HG03565 (cell line): ENCODE measurements around the gene CLDN7.
"Not testable (repeated sequence)": the region's sequence is repeated elsewhere in the genome, so short reads cannot be mapped to it uniquely, and the experiment has no call there.

Source experiments
- ATAC-seq: cut with Tn5 transposase; IDR thresholded peaks from one replicate; pipeline ENCODE4 v1.9.1; 2021; ENCODE audit warnings: mild to moderate bottlenecking, moderate library complexity; ENCODE audit not compliant: unreplicated experiment

Gene CLDN7

DNA sequence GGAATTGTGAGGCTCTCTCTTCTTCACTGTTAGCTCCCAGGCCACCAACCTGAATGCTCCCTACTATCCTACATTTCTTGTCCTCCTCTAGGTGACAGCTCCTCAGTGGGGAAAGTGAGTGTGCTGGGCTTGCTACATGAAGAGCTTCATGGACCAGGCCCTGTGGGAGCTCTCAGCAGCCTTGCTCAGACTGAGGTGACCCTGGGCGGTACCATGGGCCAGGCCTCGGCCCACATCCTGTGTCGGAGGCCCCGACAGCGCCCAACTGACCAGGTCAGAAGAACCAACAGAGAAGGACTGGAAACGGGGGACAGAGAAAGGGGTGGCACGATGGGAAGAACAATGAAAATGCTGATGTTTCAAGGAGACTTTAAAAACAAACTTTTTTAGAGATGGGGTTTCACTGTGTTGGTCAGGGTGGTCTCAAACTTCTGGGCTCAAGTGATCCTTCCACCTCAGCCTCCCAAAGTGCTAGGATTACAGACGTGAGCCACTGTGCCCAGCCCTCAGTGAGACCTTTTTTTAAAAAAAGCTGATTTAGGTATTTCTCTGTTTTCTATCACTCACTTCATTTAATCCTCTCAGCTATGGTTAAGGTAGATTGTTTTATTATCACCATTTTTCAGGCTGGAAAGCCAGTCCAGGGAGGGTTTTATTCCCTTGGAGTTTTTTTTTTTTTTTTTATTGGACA is 5.4 kb downstream of the CLDN7 start:
- ATAC-seq = no peak

DNA sequence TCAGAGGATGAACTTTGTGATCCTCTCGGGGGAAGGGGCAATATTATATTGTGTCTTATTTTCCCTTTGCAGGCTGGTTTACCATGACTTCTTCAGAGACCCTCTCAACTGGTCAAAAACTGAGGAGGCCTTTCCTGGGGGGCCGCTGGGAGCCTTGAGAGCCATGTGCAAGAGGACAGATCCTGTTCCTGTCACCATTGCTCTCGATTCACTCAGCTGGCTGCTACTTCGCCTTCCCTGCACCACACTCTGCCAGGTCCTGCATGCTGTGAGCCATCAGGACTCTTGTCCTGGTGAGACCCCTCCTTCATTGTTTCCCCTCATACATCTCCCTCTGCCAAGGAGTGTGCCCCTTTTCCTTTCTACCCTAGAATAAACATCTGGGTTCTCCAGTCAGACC is 7.8 kb downstream of the CLDN7 start:
- ATAC-seq = no peak

DNA sequence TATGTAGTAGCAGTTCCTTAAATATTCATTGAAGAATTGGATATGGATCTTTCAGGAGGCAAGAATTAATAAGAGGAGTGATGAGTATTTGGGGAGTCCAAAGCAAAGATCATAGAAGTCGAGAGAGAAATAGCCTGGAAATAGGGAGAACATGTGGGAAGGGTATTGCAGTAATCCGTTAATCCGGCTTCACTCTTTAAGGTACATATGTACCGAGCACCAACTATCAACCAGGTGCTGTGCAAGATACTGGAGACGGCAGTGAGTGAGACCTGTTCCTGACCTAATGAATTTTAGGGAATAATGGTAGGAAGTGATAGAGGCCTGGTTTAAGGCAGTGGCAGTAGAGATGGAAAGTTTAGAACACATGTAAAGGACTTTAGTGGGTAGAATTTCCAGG is 9.2 kb downstream of the CLDN7 start:
- ATAC-seq = no peak

- ATAC-seq = peak; percentile 35
Observed at GRCh38 chr17:7252176-7253043, 9.9 kb downstream of the CLDN7 start, which contains the start of gene ELP5. Gene ELP5 (plus strand): TSS chr17:7252215. CDS start chr17:7252551, 336 bp downstream.

DNA sequence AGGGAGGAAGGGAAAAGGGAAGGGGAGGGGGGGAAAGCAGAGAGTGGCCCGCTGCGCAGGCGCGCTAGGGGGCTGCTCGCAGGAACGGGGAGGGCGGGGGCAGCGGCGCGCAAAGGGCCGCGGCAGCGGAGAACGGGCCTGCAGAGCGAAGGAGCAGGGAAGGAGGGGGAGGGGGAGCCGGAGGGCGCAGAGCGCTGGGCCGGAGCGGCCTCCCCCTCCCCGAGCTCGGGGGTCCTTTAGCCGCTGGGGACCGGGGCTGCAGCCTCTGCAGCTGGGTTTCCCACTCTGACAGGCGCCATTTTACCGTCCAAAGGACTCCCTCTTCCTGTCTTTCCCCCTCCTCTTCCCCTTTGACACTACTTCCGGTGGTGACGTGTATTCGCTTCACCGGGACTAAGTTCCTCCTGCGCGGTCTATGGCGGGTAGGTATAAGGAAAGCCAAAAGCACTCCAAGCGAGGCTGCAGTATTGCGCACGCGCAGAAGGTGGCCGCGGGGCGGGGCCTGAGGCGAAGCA is 10.6 kb downstream of the CLDN7 start, which contains the start of gene CTDNEP1:
CTDNEP1 (minus strand) TSS at position 74 of the 515 bp plus-strand sequence. CDS start 438 bp downstream, outside the sequence.
- peak; percentile 74 for ATAC-seq

GRCh38 chr17:7250695-7251627 is 11.3 kb downstream of the CLDN7 start:
- ATAC-seq = peak; percentile 1

DNA sequence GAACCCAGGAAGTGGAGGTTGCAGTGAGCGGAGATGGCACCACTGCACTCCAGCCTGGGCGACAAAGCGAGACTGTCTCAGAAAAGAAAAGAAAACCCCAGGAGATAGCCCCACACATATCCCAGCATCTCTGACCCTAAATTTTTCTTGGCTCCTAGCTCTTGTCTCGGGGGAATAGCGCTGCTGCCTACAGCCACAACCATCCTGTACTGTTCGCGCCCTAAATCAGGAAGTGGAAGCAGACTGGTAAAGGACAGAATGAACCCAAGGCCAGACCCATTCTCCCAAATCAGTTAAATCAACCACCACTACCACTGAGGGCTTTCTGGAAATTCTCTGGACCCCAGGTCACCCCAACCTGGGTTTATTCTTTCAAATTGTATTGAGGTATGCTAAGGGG is 12.4 kb downstream of the CLDN7 start:
- ATAC-seq = no peak

DNA sequence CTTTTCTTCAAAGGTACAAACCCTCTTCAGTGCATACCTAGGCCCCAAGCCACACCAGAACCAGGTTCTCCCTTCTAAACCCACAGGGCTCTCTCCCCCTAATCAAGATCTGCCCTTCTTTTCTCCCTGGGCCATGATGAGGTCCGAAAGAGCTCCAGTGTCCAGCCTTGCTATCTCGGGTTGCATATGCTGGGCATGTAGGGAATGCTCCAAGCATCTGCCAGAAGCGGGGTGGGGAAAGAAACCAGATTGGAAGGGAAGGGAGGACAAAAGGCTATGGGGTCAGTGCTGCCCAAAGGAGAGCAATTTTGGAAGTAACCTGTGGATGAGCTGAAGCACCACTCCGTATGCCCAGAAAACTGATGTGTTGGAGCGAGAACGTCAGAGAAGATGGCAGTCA is 13.1 kb downstream of the CLDN7 start:
- ATAC-seq = no peak

DNA sequence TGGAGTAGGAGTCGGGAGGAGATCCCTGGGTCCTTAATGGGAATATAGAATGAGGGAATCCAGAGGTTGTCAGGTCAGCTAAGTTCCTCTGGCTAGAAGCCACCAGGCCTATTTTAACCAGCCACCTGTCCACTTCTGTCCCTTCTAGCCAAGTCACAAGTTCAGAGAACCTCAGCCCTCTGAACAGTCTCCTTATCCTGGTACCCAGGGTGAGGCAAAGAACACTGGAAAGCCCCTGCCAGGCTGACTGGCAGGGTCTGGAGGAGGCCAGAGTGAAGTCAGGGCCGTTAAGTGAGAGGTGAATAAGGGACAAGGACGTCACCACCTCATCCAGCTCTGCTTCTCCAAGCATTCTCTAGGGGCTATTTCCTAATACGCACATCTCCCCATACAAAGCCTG is 13.5 kb downstream of the CLDN7 start:
- no peak for ATAC-seq

GRCh38 chr17:7246779-7247178 is 15.5 kb downstream of the CLDN7 start:
- ATAC-seq = no peak

- not testable (repeated sequence) for ATAC-seq
Observed at GRCh38 chr17:7243838-7244237, 18.4 kb downstream of the CLDN7 start.

- no peak for ATAC-seq
Observed at GRCh38 chr17:7243453-7243729, 18.9 kb downstream of the CLDN7 start.

GRCh38 chr17:7242717-7243452 is 19.4 kb downstream of the CLDN7 start:
- ATAC-seq = peak; percentile 34

- peak; percentile 20 for ATAC-seq
Observed at GRCh38 chr17:7241783-7242716, 20.2 kb downstream of the CLDN7 start, which contains the start of gene GABARAP. Gene GABARAP (minus strand): TSS chr17:7242449. CDS start chr17:7242330, 119 bp downstream.

GRCh38 chr17:7241090-7241733 is 21.1 kb downstream of the CLDN7 start:
- ATAC-seq = no peak

GRCh38 chr17:7240375-7240774 is 21.9 kb downstream of the CLDN7 start:
- ATAC-seq = no peak

- ATAC-seq = peak; percentile 38
Observed at GRCh38 chr17:7239091-7240027, 22.9 kb downstream of the CLDN7 start, which contains the start of gene PHF23. Gene PHF23 (minus strand): TSS chr17:7239457. CDS start chr17:7239279, 178 bp downstream.
